Right hindlimb (tissue), 1 donor: Measurements from ENCODE around the gene RPP25L.
A peak's percentile ranks its signal among the peaks of the same experiment; 100 is the strongest.

Experiments
- DNase-seq: peaks from one replicate; pipeline ENCODE4 v3.0.0-alpha.2; 2018

RPP25L gene

GRCh38 chr9:34565856-34566255, 46.0 kb downstream of the RPP25L start:
- DNase-seq, result no peak

DNA sequence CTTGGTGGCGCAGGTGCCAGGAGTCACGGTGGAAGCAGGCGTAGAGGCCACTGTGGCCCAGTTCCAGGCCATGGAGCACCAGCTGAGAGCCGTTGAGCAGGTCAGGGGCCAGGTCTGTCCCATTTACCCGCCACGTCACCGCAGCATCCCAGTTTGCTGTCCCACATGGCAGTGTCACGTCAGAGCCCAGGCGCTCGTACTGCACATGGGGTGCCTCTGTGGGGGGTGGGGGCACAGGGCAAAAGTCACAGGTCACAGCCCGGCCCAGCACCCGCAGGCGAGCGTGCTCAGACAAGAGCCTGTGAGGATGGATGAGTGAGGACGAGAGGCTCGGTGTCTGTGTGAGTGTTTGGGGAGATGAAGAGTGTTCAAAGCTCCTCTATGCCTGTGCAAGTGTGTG, 47.3 kb downstream of the RPP25L start:
- DNase-seq, result no peak

- DNase-seq, result no peak
Observed at GRCh38 chr9:34563262-34563661, 48.6 kb downstream of the RPP25L start.

DNA sequence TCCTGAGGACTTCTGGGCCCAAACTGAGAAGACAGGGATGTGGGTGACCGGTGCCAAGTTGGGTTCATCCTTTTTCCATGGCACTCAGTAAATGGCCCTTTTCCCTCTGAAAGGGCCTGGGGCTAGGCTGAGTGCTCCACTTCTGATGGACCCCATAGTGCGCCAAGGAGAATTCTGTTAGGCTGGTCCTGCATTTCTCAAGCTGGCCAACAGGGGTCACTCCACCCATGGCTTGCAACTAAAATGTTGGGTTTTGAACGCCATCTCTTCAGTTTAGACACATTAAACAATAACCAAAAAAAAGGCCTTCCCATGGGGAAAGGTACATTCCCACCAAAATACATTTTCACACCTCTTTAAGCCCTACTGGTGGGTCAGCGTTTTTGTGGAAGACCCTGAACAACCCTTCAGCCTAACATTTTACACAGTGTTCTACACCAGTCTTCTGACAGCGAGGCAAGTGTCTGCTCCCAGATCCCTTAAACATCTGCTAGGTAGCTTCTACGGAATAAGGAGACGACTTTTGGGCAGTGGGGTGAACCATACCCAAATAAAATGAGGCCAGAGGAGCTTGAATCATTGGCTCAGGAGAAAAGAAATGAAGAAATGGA, 49.7 kb downstream of the RPP25L start:
- DNase-seq, result no peak

- peak; percentile 36 for DNase-seq
Observed at GRCh38 chr9:34560599-34561214, 51.2 kb downstream of the RPP25L start.
